NCI-H2081 (cell line): ENCODE data around the gene PGF.

Source experiments
- DNase-seq, 2 experiments: peaks; one replicate each; lab custom pipeline; 2025; lab: John Stamatoyannopoulos, UW

Gene PGF

GRCh38 chr14:74898694-74899093 is 56.7 kb downstream of the PGF start:
- DNase-seq = no peak

GRCh38 chr14:74898083-74898482 is 57.3 kb downstream of the PGF start:
- DNase-seq = no peak

- DNase-seq = no peak
Observed at GRCh38 chr14:74897642-74898041, 57.8 kb downstream of the PGF start.

- DNase-seq = no peak
Observed at GRCh38 chr14:74896400-74896799, 59.0 kb downstream of the PGF start.

- DNase-seq = no peak
Observed at GRCh38 chr14:74893614-74894091, 61.7 kb downstream of the PGF start.

- DNase-seq = no peak
Observed at GRCh38 chr14:74892745-74893144, 62.7 kb downstream of the PGF start.

- DNase-seq = no peak
Observed at GRCh38 chr14:74891870-74892269, 63.5 kb downstream of the PGF start.
